Mesenchymal stem cell (in vitro differentiated cells and primary cell): ENCODE data around the gene TRAF1.
"Not testable (repeated sequence)": the region's sequence is repeated elsewhere in the genome, so short reads cannot be mapped to it uniquely, and the experiment has no call there.

Experiments used
- DNase-seq: peaks from one replicate; pipeline ENCODE4 v3.0.0-alpha.2; 2013
- H2AFZ ChIP-seq: one replicate; pipeline ENCODE4 v1.6.1; 2013; ENCODE audit warnings: low read depth, mild to moderate bottlenecking, control low read depth, inconsistent platforms, low read length, moderate library complexity
- H2AK5ac ChIP-seq: 2 replicates; pipeline ENCODE4 v1.6.1; 2013; ENCODE audit warnings: low read length, moderate library complexity, mild to moderate bottlenecking, inconsistent platforms; ENCODE audit not compliant: severe bottlenecking
- H2BK120ac ChIP-seq: one replicate; pipeline ENCODE4 v1.6.1; 2013; ENCODE audit warnings: low read depth, mild to moderate bottlenecking, inconsistent platforms, low read length, moderate library complexity
- H2BK12ac ChIP-seq, 2 experiments: one replicate each; pipeline ENCODE4 v1.6.1; 2013; ENCODE audit warnings: inconsistent platforms in 2 of 2, low read length in 2 of 2, mild to moderate bottlenecking in 2 of 2, moderate library complexity in 2 of 2, control low read depth in 1 of 2
- H2BK15ac ChIP-seq: one replicate; pipeline ENCODE4 v1.6.1; 2013; ENCODE audit warnings: mild to moderate bottlenecking, low read depth, inconsistent platforms; ENCODE audit not compliant: poor library complexity, severe bottlenecking
- H2BK5ac ChIP-seq: 2 replicates; pipeline ENCODE4 v1.6.1; 2013; ENCODE audit warnings: low read depth, mild to moderate bottlenecking, low read length, control low read depth, inconsistent platforms; ENCODE audit not compliant: poor library complexity, severe bottlenecking
- H3K14ac ChIP-seq, 2 experiments: one replicate each; pipeline ENCODE4 v1.6.1; 2013; ENCODE audit warnings: inconsistent platforms in 2 of 2, low read length in 2 of 2, control low read depth in 1 of 2, mild to moderate bottlenecking in 1 of 2, moderate library complexity in 1 of 2
- H3K18ac ChIP-seq, 2 experiments: one replicate each; pipeline ENCODE4 v1.6.1; 2013; ENCODE audit warnings: inconsistent platforms in 2 of 2, low read length in 2 of 2, control low read depth in 1 of 2, low read depth in 1 of 2, mild to moderate bottlenecking in 1 of 2
- H3K23ac ChIP-seq, 2 experiments: one replicate each; pipeline ENCODE4 v1.6.1; 2013; ENCODE audit warnings: inconsistent platforms in 2 of 2, low read length in 2 of 2, mild to moderate bottlenecking in 2 of 2, moderate library complexity in 2 of 2, control low read depth in 1 of 2
- H3K27ac ChIP-seq: 2 replicates; pipeline ENCODE4 v1.5.1; 2013; ENCODE audit warnings: mild to moderate bottlenecking, moderate library complexity, low read length, control low read depth, inconsistent platforms; ENCODE audit not compliant: poor library complexity, severe bottlenecking
- H3K27me3 ChIP-seq, 2 experiments: 2 replicates each; pipeline versions ENCODE4 v1.6.1 to v1.7.0; 2013; ENCODE audit warnings: low read length in 2 of 2, mild to moderate bottlenecking in 2 of 2, moderate library complexity in 2 of 2, control low read depth in 1 of 2, inconsistent platforms in 1 of 2; ENCODE audit not compliant: control insufficient read depth in 1 of 2, insufficient read depth in 1 of 2
- H3K36me3 ChIP-seq, 2 experiments: 2 replicates each; pipeline versions ENCODE4 v1.6.1 to v1.7.0; 2013; ENCODE audit warnings: low read length in 2 of 2, control low read depth in 1 of 2, inconsistent platforms in 1 of 2, low read depth in 1 of 2, mild to moderate bottlenecking in 1 of 2; ENCODE audit not compliant: insufficient read depth in 2 of 2, control insufficient read depth in 1 of 2
- H3K4ac ChIP-seq, 2 experiments: one replicate each; pipeline ENCODE4 v1.6.1; 2013; ENCODE audit warnings: inconsistent platforms in 2 of 2, low read length in 2 of 2, mild to moderate bottlenecking in 2 of 2, moderate library complexity in 2 of 2, control low read depth in 1 of 2, low read depth in 1 of 2
- H3K4me1 ChIP-seq: 2 replicates; pipeline ENCODE4 v1.6.1; 2013; ENCODE audit warnings: low read depth, low read length, control low read depth; ENCODE audit not compliant: control insufficient read depth, insufficient read depth
- H3K4me2 ChIP-seq: 2 replicates; pipeline ENCODE4 v1.6.1; 2013; ENCODE audit warnings: low read length, mild to moderate bottlenecking, inconsistent platforms; ENCODE audit not compliant: poor library complexity, severe bottlenecking
- H3K4me3 ChIP-seq, 2 experiments: 2 replicates each; pipeline versions ENCODE4 v1.5.1 to v1.7.0; 2013; ENCODE audit warnings: low read length in 2 of 2, mild to moderate bottlenecking in 2 of 2, control low read depth in 1 of 2, low read depth in 1 of 2; ENCODE audit not compliant: insufficient read depth in 1 of 2
- H3K79me1 ChIP-seq: replicated peaks from 2 replicates; pipeline ENCODE4 v1.6.1; 2013; ENCODE audit warnings: mild to moderate bottlenecking, control low read depth, low read length, inconsistent platforms; ENCODE audit not compliant: poor library complexity, severe bottlenecking
- H3K9ac ChIP-seq: 2 replicates; pipeline ENCODE4 v1.7.0; 2013; ENCODE audit warnings: mild to moderate bottlenecking, low read length, moderate library complexity
- H3K9me3 ChIP-seq: 2 replicates; pipeline ENCODE4 v1.7.0; 2013; ENCODE audit warnings: mild to moderate bottlenecking, low read length; ENCODE audit not compliant: control insufficient read depth
- H4K8ac ChIP-seq: one replicate; pipeline ENCODE4 v1.6.1; 2013; ENCODE audit warnings: inconsistent platforms, mild to moderate bottlenecking, low read length, moderate library complexity
- H4K91ac ChIP-seq: one replicate; pipeline ENCODE4 v1.6.1; 2013; ENCODE audit warnings: mild to moderate bottlenecking, low read length, inconsistent platforms
- WGBS: methylation state at CpG from one replicate; pipeline ENCODE4 v1.1.7; 2013; ENCODE audit warnings: mixed read lengths; 5-methylcytosine and 5-hydroxymethylcytosine counted together

TRAF1 gene

GRCh38 chr9:120971471-120971870, 44.9 kb upstream of the TRAF1 start:
- not testable (repeated sequence) for H4K8ac ChIP-seq, H3K4me2 ChIP-seq, H3K9ac ChIP-seq, H2BK5ac ChIP-seq, H3K14ac ChIP-seq, H3K18ac ChIP-seq, H3K27me3 ChIP-seq, H3K23ac ChIP-seq, H2BK12ac ChIP-seq, H3K4ac ChIP-seq, H3K4me1 ChIP-seq, H2BK15ac ChIP-seq, H2AFZ ChIP-seq, H3K4me3 ChIP-seq, H4K91ac ChIP-seq, H3K36me3 ChIP-seq, H2AK5ac ChIP-seq, H3K9me3 ChIP-seq, H2BK120ac ChIP-seq, H3K79me1 ChIP-seq, DNase-seq, H3K27ac ChIP-seq
- 97% methylated on average over 9 of the region's 9 CpGs for WGBS

DNA sequence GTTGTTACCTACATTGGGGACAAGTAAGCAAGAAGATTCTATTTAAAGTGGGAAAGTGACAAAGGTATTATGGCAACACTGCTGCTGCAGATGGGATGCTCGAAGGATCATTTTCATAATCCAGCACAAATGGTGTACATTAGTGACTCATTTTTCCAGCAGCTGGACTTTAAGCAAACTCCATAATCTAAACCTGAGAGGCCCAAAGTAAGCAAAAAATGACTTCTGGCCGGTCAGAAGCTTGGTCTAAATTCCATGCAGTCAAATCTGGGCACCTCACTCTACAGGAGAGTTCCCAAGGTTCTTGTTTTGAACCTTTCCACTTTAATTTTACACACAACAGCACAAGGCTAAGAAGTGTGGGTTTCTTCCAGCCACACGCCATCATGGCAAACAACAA, 43.6 kb upstream of the TRAF1 start:
- no peak overlapping the region for H3K18ac ChIP-seq
- no peak overlapping the region for H3K4me3 ChIP-seq
- WGBS = 93% methylated on average over 3 of the region's 3 CpGs

DNA sequence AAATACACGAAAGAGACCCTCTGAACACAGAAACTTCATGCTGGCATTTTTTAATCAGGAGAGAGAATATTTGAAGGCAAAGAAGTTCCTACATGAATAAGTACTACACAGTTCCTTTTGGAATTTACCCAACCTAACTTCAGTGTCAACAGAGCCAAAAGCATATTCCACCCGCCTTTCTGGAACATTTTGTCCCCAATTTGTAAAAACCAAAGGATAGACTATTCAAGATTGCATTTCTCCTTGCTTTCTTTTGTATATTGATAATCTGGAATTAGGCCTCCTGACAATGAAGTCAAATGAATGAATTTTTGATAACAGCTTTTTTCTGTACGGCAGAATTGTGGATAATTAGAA, 39.4 kb upstream of the TRAF1 start:
- no peak for DNase-seq
- Histone ChIP-seq H3K27ac (no peak overlapping the region), H3K4me2 (no peak overlapping the region), H2BK15ac (no peak overlapping the region), H2BK5ac (no peak overlapping the region), H3K4ac (no peak overlapping the region), H3K79me1 (no peaks in the 10 kb centered on the region), H2BK12ac (no peak overlapping the region), H2BK120ac (no peak overlapping the region), H3K27me3 (no peaks in the 10 kb centered on the region), H4K91ac (no peak overlapping the region), H3K14ac (no peak overlapping the region), H3K4me1 (no peaks in the 10 kb centered on the region), H2AK5ac (no peak overlapping the region), H3K9me3 (no peaks in the 10 kb centered on the region), H3K23ac (no peak overlapping the region), H4K8ac (no peak overlapping the region), H3K18ac (no peak overlapping the region), H3K4me3 (no peak overlapping the region), H3K36me3 (peaks cover 0 to 16% of the 10 kb centered on the region in 2 experiments), H3K9ac (no peak overlapping the region), H2AFZ (no peak overlapping the region)
- WGBS = 90% methylated on average over 2 of the region's 3 CpGs

More for the DNA sequence above, 43.6 kb upstream of the TRAF1 start:
- DNase-seq = no peak
- H2AFZ ChIP-seq = no peak overlapping the region
- H3K9ac ChIP-seq = no peak overlapping the region
- H2BK12ac ChIP-seq = no peak overlapping the region
- no peak overlapping the region for H2AK5ac ChIP-seq
- no peak overlapping the region for H3K14ac ChIP-seq
- H3K27me3 ChIP-seq = no peaks in the 10 kb centered on the region
- no peak overlapping the region for H2BK15ac ChIP-seq
- no peak overlapping the region for H3K27ac ChIP-seq
- no peaks in the 10 kb centered on the region for H3K4me1 ChIP-seq
- no peak overlapping the region for H2BK120ac ChIP-seq
- H3K4ac ChIP-seq = no peak overlapping the region
- no peaks in the 10 kb centered on the region for H3K79me1 ChIP-seq
- H2BK5ac ChIP-seq = no peak overlapping the region
- no peaks in the 10 kb centered on the region for H3K36me3 ChIP-seq
- no peak overlapping the region for H4K8ac ChIP-seq
- H3K4me2 ChIP-seq = no peak overlapping the region
- H4K91ac ChIP-seq = no peak overlapping the region
- no peak overlapping the region for H3K23ac ChIP-seq
- no peaks in the 10 kb centered on the region for H3K9me3 ChIP-seq

GRCh38 chr9:120965344-120966012, 38.9 kb upstream of the TRAF1 start:
- Histone ChIP-seq H3K4me1 (no peaks in the 10 kb centered on the region), H3K4me2 (no peak overlapping the region), H2BK12ac (no peak overlapping the region), H2AK5ac (no peak overlapping the region), H2BK120ac (no peak overlapping the region), H3K36me3 (peaks cover 0 to 16% of the 10 kb centered on the region in 2 experiments), H3K9ac (no peak overlapping the region), H3K18ac (no peak overlapping the region), H3K27ac (no peak overlapping the region), H3K27me3 (no peaks in the 10 kb centered on the region), H4K8ac (no peak overlapping the region), H2AFZ (no peak overlapping the region), H3K23ac (no peak overlapping the region), H3K4me3 (no peak overlapping the region), H3K79me1 (no peaks in the 10 kb centered on the region), H2BK15ac (no peak overlapping the region), H2BK5ac (no peak overlapping the region), H3K14ac (no peak overlapping the region), H3K4ac (no peak overlapping the region), H4K91ac (no peak overlapping the region), H3K9me3 (no peaks in the 10 kb centered on the region)
- WGBS = 53% methylated on average over 3 of the region's 4 CpGs
- DNase-seq = no peak
